ENCODE data around the gene OGDH.

The OGDH gene

DNA sequence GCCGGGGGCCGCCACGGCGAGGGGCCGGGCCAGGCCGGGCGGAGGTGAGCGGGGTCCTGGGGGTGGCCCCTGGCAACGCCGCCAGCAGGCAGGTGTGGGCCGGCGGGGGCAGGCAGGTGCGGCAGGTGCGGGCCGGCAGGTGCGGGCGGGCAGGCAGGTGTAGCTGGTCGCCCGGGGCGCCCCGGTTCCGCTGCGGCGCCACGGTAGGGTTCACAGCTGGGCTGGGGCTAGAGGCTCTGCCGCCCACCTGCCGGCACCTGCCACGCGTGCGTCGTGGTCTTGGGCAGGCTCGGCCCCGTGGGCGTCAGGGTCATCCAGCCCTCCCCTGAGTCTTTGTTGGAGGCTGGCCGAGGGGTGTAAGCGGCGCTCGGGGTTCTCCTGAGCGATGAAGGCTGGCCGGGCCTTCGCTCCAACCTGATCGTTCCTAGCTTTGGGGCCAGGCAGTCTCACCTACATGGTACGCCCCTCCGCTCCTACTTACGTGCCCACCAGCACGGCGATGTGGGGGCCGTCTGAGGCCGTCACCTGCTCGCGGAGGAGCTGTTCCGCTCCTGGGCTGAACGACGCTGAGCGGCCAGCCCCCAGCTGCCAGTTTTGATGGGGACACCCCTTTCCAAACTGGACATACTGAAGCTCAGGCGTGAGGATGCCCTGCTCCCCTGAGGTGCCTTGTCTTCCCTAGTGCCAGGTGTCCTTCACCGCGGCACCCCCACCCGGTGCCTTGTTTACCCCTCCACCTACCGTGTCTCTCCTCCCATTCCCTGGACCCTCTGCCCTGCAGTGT lies 142.7 kb downstream of the OGDH start:
- Histone ChIP-seq H3K4me3 (ENCODE audit: low read depth, low read length) (peak overlapping the region; percentile 98), H3K9ac (ENCODE audit: low read length) (peak overlapping the region; percentile 79), H3K9me3 (ENCODE audit: control insufficient read depth, insufficient read depth, low read depth, low read length) (no peaks in the 10 kb centered on the region), H3K27ac (ENCODE audit: low read depth, low read length) (peak overlapping the region; percentile 21; the same call in 1 of the 2 replicates), H3K36me3 (ENCODE audit: control insufficient read depth, insufficient read depth, low read length) (peaks cover 13% of the 10 kb centered on the region; the same call in 1 of the 2 replicates), H3K4me1 (ENCODE audit: control insufficient read depth, insufficient read depth, low read length) (peaks cover 28% of the 10 kb centered on the region), H3K27me3 (ENCODE audit: control insufficient read depth, insufficient read depth, low read length) (no peaks in the 10 kb centered on the region)

DNA sequence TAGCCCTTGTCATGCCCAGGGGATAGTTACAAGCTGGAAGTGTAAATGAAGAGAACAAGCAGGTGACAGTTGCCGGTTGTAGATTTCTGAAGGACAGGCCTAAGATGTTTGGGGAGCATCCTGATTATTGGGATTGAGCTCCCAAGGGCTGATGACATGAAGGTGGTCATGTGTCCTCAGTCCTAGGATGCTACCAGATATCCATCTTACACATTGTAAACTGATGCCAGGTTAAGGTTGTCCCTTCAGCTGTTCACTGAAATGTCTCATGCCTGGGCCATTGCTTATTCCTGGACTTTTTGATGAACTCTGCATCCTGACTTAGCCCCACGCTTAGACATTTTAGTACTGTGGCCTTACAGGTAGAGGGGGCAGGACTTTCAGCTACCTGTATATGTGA lies 143.6 kb downstream of the OGDH start:
- no peaks in the 10 kb centered on the region for H3K27me3 ChIP-seq (ENCODE audit: control insufficient read depth, insufficient read depth, low read length)
- peaks cover 13% of the 10 kb centered on the region; the same call in 1 of the 2 replicates for H3K36me3 ChIP-seq (ENCODE audit: control insufficient read depth, insufficient read depth, low read length)
- no peak overlapping the region for H3K9ac ChIP-seq (ENCODE audit: low read length)
- peaks cover 29% of the 10 kb centered on the region for H3K4me1 ChIP-seq (ENCODE audit: control insufficient read depth, insufficient read depth, low read length)
- peak overlapping the region; percentile 98 for H3K4me3 ChIP-seq (ENCODE audit: low read depth, low read length)
- H3K27ac ChIP-seq (ENCODE audit: low read depth, low read length) = no peak overlapping the region
- no peaks in the 10 kb centered on the region for H3K9me3 ChIP-seq (ENCODE audit: control insufficient read depth, insufficient read depth, low read depth, low read length)

DNA sequence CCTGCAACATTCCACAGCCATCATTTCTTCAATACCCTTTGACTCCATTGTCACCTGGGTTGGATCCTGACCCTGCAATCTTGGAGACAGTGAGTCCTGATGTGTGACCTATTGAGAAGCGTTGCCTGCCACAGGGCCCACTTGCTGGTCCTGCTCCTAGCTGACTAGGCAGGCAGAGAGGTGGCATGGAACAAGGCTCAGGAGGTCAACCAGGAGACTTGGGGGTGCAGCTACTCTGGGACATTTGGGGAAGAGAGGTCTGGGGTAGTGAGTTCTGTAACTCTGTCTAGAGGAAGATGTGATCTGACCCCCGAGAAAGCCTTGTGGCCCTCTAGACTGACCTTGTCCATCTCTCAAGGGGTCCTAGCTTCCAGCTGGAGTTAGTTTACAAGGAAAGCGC lies 144.0 kb downstream of the OGDH start:
- Histone ChIP-seq H3K9me3 (ENCODE audit: control insufficient read depth, insufficient read depth, low read depth, low read length) (no peaks in the 10 kb centered on the region), H3K27ac (ENCODE audit: low read depth, low read length) (no peak overlapping the region), H3K4me1 (ENCODE audit: control insufficient read depth, insufficient read depth, low read length) (peaks cover 29% of the 10 kb centered on the region), H3K36me3 (ENCODE audit: control insufficient read depth, insufficient read depth, low read length) (peaks cover 13% of the 10 kb centered on the region; the same call in 1 of the 2 replicates), H3K4me3 (ENCODE audit: low read depth, low read length) (peak overlapping the region; percentile 98; the same call in 1 of the 2 replicates), H3K9ac (ENCODE audit: low read length) (no peak overlapping the region), H3K27me3 (ENCODE audit: control insufficient read depth, insufficient read depth, low read length) (no peaks in the 10 kb centered on the region)

DNA sequence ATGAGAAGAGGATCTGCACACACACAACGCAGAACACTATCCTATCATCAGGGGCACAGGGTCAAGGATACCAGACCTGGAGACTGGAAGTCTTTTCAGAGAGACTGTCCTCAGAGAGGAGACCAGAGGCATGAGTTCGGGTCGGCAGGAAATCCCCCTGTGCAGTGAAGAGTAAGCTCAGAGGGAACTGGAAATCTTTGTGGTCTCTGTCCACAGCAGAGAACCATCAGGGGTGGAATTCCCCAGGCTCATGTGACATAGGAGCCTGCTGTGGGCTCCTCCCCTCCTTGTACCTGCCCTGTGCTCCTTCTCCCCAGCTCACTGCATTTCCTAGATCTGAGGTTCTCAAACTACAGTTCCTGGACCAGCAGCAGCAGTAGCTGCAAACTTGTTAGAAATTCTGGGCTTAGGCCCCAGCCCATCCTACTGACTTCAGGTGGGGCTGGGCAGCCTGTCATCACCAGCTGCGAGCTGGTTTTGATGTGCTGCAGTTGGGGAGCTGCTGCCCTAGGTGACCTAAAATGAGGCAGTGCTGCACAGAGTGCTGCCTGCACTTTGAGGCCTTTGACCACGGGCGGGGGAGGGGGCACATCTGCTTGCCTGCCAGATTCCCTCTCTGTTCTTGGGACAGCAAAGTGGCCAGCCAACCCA lies 144.6 kb downstream of the OGDH start:
- no peaks in the 10 kb centered on the region for H3K27me3 ChIP-seq (ENCODE audit: control insufficient read depth, insufficient read depth, low read length)
- 0 out of 2 replicates have a peak overlapping the region, but pooled peaks have one; percentile 98 for H3K4me3 ChIP-seq (ENCODE audit: low read depth, low read length)
- no peaks in the 10 kb centered on the region for H3K9me3 ChIP-seq (ENCODE audit: control insufficient read depth, insufficient read depth, low read depth, low read length)
- H3K36me3 ChIP-seq (ENCODE audit: control insufficient read depth, insufficient read depth, low read length) = peaks cover 13% of the 10 kb centered on the region; the same call in 1 of the 2 replicates
- H3K9ac ChIP-seq (ENCODE audit: low read length) = no peak overlapping the region
- no peak overlapping the region for H3K27ac ChIP-seq (ENCODE audit: low read depth, low read length)
- peaks cover 29% of the 10 kb centered on the region for H3K4me1 ChIP-seq (ENCODE audit: control insufficient read depth, insufficient read depth, low read length)

DNA sequence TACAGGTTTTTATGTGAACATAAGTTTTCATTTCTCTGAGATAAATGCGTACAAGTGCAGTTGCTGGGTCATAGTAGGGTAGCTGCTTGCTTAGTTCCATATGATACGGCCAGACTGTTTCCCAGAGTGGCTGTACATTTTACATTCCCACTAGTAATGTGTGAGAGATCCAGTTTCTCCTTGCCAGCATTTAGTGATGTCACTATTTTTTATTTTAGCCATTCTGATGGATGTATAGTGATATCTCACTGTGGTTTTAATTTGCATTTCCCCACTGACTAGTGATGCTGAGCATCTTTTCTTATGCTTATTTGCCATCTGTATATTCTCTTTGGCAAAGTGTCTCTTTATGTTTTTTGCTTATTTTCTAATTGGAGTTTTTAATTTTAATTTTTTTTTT lies 146.4 kb downstream of the OGDH start:
- no peak overlapping the region for H3K9ac ChIP-seq (ENCODE audit: low read length)
- H3K4me1 ChIP-seq (ENCODE audit: control insufficient read depth, insufficient read depth, low read length) = peaks cover 26% of the 10 kb centered on the region
- H3K27ac ChIP-seq (ENCODE audit: low read depth, low read length) = no peak overlapping the region
- no peak overlapping the region for H3K4me3 ChIP-seq (ENCODE audit: low read depth, low read length)
- no peaks in the 10 kb centered on the region for H3K27me3 ChIP-seq (ENCODE audit: control insufficient read depth, insufficient read depth, low read length)
- H3K36me3 ChIP-seq (ENCODE audit: control insufficient read depth, insufficient read depth, low read length) = peaks cover 28% of the 10 kb centered on the region
- H3K9me3 ChIP-seq (ENCODE audit: control insufficient read depth, insufficient read depth, low read depth, low read length) = no peaks in the 10 kb centered on the region

DNA sequence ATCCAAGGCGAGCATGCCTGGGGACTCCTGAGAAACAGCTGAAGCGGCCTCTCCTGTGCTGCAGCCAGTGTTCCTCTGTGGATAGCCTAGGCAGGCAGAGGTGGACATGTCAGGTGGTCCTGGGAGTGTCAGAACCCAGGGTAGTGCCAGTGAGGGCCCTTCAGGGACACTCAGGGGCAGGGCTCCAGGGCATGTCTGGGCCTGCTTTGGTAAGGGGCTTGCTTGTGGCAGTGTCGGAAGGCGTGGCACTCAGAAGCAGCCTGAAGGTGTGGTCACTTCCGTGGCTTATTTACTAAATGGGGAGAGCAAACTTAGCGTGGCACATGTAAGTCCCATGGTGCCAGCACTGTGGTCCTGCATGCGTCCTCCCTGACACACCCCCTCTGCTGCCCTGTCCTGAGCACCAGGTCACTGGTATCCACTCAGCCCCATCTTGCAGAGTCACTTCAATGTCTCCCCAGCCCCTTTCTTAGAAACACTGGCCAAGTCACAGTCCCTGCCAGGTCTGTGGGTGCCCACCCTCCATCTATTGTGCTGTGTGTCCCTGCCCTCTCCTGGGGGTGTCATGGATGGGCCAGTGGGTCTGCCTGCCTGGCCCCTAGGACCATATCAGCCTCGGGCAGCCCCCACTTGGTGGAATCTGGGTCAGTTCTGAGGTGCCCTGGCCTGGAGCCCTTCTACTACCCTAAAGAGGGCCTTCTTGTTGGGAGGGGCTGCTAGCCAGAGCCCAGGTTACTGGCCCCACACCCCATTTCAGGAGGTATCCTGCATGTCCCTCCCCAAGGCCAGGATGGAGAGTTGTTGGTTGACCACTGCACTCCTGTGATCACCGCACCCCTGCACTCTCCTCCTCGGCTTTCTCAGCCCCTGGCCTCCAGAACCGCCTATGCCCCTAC lies 148.6 kb downstream of the OGDH start:
- Histone ChIP-seq H3K9me3 (ENCODE audit: control insufficient read depth, insufficient read depth, low read depth, low read length) (no peaks in the 10 kb centered on the region), H3K36me3 (ENCODE audit: control insufficient read depth, insufficient read depth, low read length) (peaks cover 38% of the 10 kb centered on the region), H3K4me1 (ENCODE audit: control insufficient read depth, insufficient read depth, low read length) (peaks cover 18% of the 10 kb centered on the region), H3K9ac (ENCODE audit: low read length) (no peak overlapping the region), H3K4me3 (ENCODE audit: low read depth, low read length) (no peak overlapping the region), H3K27me3 (ENCODE audit: control insufficient read depth, insufficient read depth, low read length) (no peaks in the 10 kb centered on the region), H3K27ac (ENCODE audit: low read depth, low read length) (no peak overlapping the region)

DNA sequence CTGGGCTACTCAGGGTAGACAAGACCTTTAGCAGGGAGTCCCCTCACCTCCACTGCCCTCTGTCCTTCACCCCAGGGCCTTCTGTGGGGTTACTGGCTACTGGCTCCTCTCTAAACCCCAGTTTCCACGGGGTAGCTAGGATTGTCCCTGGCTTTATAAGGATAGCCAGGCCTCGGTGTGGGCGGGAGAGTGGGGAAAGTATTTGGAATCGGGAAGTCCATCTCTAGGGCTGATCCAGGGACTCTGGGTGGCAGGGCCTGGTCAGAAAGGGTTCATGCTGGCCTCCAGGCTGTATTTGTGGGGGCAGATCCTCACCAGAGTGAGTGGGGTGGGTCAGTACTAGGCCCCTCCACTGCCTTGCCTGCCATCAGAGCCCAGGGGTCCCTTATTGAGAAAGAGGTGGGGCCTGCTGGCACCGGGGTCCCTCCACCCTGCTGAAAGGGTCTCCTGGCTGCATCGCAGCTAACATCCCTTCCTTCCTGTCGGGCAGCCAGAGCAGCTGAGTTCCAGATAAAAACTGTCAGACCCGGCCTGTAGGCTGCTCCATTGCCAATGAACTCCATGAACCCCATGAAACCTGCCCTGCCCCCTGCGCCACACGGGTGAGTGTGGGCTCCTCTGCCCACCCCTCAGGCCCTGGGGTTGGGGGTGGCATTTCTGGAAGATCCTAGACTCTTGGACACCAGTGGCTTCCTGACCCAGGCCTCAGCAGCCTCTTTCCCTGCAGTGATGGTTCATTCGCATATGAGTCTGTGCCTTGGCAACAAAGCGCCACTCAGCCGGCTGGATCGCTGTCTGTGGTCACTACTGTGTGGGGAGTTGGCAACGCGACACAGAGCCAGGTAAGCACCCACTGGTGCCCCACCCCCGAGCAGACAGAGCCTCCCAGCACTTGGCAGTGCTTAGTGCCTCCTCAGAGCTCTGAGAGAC lies 149.5 kb downstream of the OGDH start:
- Histone ChIP-seq H3K9ac (ENCODE audit: low read length) (no peak overlapping the region), H3K9me3 (ENCODE audit: control insufficient read depth, insufficient read depth, low read depth, low read length) (no peaks in the 10 kb centered on the region), H3K36me3 (ENCODE audit: control insufficient read depth, insufficient read depth, low read length) (peaks cover 39% of the 10 kb centered on the region), H3K4me1 (ENCODE audit: control insufficient read depth, insufficient read depth, low read length) (peaks cover 9% of the 10 kb centered on the region), H3K4me3 (ENCODE audit: low read depth, low read length) (no peak overlapping the region), H3K27me3 (ENCODE audit: control insufficient read depth, insufficient read depth, low read length) (no peaks in the 10 kb centered on the region), H3K27ac (ENCODE audit: low read depth, low read length) (no peak overlapping the region)

DNA sequence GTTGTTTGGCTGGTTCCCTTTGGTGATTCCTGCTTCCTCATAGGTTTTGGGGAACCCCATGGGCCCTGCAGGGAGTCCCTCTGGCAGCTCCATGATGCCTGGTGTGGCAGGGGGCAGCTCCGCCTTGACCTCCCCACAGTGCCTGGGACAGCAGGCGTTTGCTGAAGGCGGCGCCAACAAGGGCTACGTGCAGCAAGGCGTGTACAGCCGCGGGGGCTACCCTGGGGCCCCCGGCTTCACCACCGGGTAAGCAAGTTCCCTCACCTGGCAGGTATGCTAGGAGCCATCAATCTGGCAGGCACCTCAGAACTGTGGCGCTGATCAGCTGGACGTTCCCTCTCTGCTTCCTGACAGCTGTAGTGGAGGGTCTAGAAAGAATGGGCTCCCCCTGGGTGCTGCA lies 150.5 kb downstream of the OGDH start:
- Histone ChIP-seq H3K4me1 (ENCODE audit: control insufficient read depth, insufficient read depth, low read length) (peaks cover 6% of the 10 kb centered on the region), H3K27me3 (ENCODE audit: control insufficient read depth, insufficient read depth, low read length) (no peaks in the 10 kb centered on the region), H3K36me3 (ENCODE audit: control insufficient read depth, insufficient read depth, low read length) (peaks cover 47% of the 10 kb centered on the region), H3K9me3 (ENCODE audit: control insufficient read depth, insufficient read depth, low read depth, low read length) (no peaks in the 10 kb centered on the region), H3K27ac (ENCODE audit: low read depth, low read length) (no peak overlapping the region), H3K4me3 (ENCODE audit: low read depth, low read length) (no peak overlapping the region), H3K9ac (ENCODE audit: low read length) (no peak overlapping the region)

DNA sequence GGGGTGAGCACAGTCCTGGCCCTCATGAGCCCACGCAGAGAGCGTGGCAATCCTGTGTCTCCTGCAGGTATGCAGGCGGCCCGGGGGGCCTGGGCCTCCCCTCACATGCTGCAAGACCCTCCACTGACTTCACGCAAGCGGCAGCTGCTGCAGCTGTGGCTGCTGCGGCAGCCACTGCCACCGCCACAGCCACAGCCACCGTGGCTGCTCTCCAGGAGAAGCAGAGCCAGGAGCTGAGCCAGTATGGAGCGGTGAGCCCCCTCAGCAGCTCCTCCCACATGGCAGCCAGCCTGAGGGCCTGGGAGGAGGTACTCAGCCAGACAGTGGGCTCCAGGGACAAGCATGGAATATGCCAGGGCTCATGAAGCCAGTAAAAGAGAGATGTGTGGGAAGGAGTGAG lies 150.9 kb downstream of the OGDH start:
- no peaks in the 10 kb centered on the region for H3K9me3 ChIP-seq (ENCODE audit: control insufficient read depth, insufficient read depth, low read depth, low read length)
- H3K36me3 ChIP-seq (ENCODE audit: control insufficient read depth, insufficient read depth, low read length) = peaks cover 51% of the 10 kb centered on the region

DNA sequence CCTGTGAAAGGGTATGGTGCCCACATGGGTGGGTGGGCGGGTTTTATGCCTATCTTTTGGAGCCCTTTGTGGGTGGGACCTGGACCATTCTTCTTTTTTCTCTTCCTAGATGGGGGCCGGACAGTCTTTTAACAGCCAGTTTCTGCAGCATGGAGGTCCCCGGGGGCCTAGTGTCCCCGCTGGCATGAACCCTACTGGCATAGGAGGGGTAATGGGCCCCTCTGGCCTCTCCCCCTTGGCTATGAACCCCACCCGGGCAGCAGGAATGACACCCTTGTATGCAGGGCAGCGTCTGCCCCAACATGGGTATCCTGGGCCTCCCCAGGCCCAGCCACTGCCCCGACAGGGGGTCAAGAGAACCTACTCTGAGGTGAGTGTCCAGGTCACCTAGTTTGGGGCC lies 151.3 kb downstream of the OGDH start:
- no peak overlapping the region for H3K4me3 ChIP-seq (ENCODE audit: low read depth, low read length)
- no peaks in the 10 kb centered on the region for H3K27me3 ChIP-seq (ENCODE audit: control insufficient read depth, insufficient read depth, low read length)
- H3K36me3 ChIP-seq (ENCODE audit: control insufficient read depth, insufficient read depth, low read length) = peaks cover 55% of the 10 kb centered on the region
- no peaks in the 10 kb centered on the region for H3K9me3 ChIP-seq (ENCODE audit: control insufficient read depth, insufficient read depth, low read depth, low read length)
- peaks cover 6% of the 10 kb centered on the region for H3K4me1 ChIP-seq (ENCODE audit: control insufficient read depth, insufficient read depth, low read length)
- H3K9ac ChIP-seq (ENCODE audit: low read length) = no peak overlapping the region
- no peak overlapping the region for H3K27ac ChIP-seq (ENCODE audit: low read depth, low read length)

More for the DNA sequence above, 150.9 kb downstream of the OGDH start:
- H3K27me3 ChIP-seq (ENCODE audit: control insufficient read depth, insufficient read depth, low read length) = no peaks in the 10 kb centered on the region
- H3K27ac ChIP-seq (ENCODE audit: low read depth, low read length) = no peak overlapping the region
- H3K4me1 ChIP-seq (ENCODE audit: control insufficient read depth, insufficient read depth, low read length) = peaks cover 6% of the 10 kb centered on the region
- H3K4me3 ChIP-seq (ENCODE audit: low read depth, low read length) = no peak overlapping the region
- no peak overlapping the region for H3K9ac ChIP-seq (ENCODE audit: low read length)
